Spinal cord (tissue), 10 donors: ENCODE measurements around the gene ZDHHC13. TPM values are rescaled to one million over a fixed set of nuclear protein-coding genes. Genes with fewer than 3 reads are reported as not detected.
A peak's percentile ranks its signal among the peaks of the same experiment; 100 is the strongest.
"Not testable (repeated sequence)": the region's sequence is repeated elsewhere in the genome, so short reads cannot be mapped to it uniquely, and the experiment has no call there.

Experiments used
- DNase-seq, 6 donors: peaks; one replicate each; pipeline versions ENCODE4 v3.0.0 to v3.0.0-alpha.2; 2013 to 2015; ENCODE audit warnings: low spot score in 6 of 6, low read depth in 4 of 6
- H3K27ac ChIP-seq: one replicate; pipeline ENCODE4 v1.5.1; 2013; ENCODE audit warnings: low read depth, low read length, control low read depth
- H3K27me3 ChIP-seq: one replicate; pipeline ENCODE4 v1.6.1; 2013; ENCODE audit warnings: low read length; ENCODE audit not compliant: control insufficient read depth, insufficient read depth
- H3K36me3 ChIP-seq: one replicate; pipeline ENCODE4 v1.6.1; 2013; ENCODE audit warnings: low read length; ENCODE audit not compliant: control insufficient read depth, insufficient read depth
- H3K4me1 ChIP-seq: one replicate; pipeline ENCODE4 v1.6.1; 2013; ENCODE audit warnings: low read length; ENCODE audit not compliant: control insufficient read depth, insufficient read depth
- H3K4me3 ChIP-seq: one replicate; pipeline ENCODE4 v1.5.1; 2013; ENCODE audit warnings: low read depth, low read length, control low read depth
- H3K9me3 ChIP-seq: one replicate; pipeline ENCODE4 v1.6.1; 2013; ENCODE audit warnings: low read length; ENCODE audit not compliant: control insufficient read depth, insufficient read depth
- whole genome bisulfite sequencing: methylation state at CpG from one replicate; pipeline ENCODE4 v1.1.5; 2013; ENCODE audit warnings: missing lambda C conversion rate; ENCODE audit not compliant: insufficient coverage; 5-methylcytosine and 5-hydroxymethylcytosine counted together
- polyA plus RNA-seq, 2 donors: library from polyadenylated mRNA; unstranded; fragments of 120-200 nt; gene quantifications; one replicate each; pipeline ENCODE4 v1.2.1, GENCODE V29; 2013; ENCODE audit not compliant: insufficient read length in 2 of 2
- total RNA-seq, 2 donors: library from RNA; depleted of rRNA in 1 of 2; stranded (reverse); fragments of 120-200 nt in 1 of 2; fragments of >200 nt in 1 of 2; gene quantifications; one replicate each; pipeline versions ENCODE4 v1.2.3 to v1.2.4, GENCODE V29; 2013 to 2014
- donor health status: healthy.

The ZDHHC13 gene
- total and polyA plus RNA-seq, 4 donors = 11.2 to 35.8 (median 22.1) TPM

DNA sequence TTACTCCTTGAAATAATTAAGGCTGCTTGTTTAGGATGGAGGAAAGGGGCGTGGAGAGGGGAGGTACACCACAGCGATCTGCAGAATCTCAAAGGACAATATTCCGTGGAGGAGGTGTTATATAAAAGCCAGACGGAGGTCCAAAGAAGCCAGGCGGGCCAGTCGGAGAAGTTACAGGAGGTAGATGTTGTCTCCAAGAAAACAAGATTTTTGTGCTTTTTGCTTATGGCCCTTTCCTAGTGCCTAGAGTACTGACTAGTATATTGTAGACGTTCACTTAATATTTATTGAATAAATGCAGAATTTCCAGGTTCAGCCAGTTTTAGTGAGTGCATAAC lies 761 bp downstream of the ZDHHC13 start:
- Histone ChIP-seq H3K4me3 (peak overlapping the region; percentile 72), H3K27ac (no peak overlapping the region), H3K27me3 (no peaks in the 10 kb centered on the region), H3K4me1 (peaks cover 17% of the 10 kb centered on the region), H3K9me3 (no peaks in the 10 kb centered on the region), H3K36me3 (no peaks in the 10 kb centered on the region)
- WGBS = 9% methylated on average over 6 of the region's 7 CpGs
- no peak for DNase-seq

DNA sequence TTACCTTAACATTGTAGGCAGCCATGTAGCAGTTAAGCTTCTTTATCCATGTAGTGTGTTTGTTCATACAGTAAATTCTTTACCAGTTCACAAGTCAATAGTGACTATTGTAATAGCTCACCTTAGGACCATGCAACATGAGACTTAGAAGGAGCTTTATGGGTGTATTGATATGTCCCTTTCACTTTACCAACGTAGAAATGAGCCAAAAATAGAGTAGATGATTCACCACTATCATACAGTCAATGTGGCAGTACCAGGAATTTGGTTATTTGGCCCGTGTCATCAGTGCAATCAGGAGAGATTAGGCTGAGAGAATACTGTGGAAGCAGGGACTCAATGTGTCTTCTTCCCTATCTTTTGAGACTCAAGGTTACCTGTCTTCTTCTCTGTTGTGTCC lies 4.7 kb downstream of the ZDHHC13 start:
- no peak for DNase-seq
- H3K9me3 ChIP-seq = no peaks in the 10 kb centered on the region
- H3K27me3 ChIP-seq = no peaks in the 10 kb centered on the region
- no peak overlapping the region for H3K4me3 ChIP-seq
- no CpG with 5 or more reads among the region's 2 CpGs for WGBS
- H3K27ac ChIP-seq = no peak overlapping the region
- H3K36me3 ChIP-seq = no peaks in the 10 kb centered on the region
- H3K4me1 ChIP-seq = peaks cover 14% of the 10 kb centered on the region

DNA sequence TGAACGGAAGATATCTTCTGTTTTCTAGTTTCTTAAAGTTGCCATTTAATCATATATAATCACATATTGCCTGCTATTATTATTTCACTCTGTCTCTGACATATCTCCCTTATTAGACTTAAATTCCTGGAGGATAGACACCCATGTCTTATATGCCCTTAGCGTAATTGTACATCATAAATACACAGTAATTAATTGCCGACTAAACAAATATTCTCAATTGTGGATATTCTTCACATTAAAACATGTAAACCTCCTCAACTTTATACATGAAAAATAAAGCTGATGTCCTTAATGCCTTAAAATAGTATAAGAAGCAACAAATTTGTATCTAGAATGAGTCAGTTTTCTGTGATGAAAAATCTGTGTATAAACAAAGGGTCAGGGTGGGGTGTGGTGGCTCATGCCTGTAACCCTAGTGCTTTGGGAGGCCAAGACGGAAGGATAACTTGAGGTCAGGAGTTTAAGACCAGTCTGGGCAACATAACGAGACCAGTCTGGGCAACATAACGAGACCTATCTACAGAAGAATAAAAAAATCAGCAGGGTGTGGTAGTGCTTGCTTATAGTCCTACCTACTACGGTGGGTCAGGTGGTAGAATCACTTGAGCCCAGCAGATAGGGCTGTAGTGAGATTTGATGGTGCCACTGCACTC lies 6.1 kb downstream of the ZDHHC13 start:
- Histone ChIP-seq H3K36me3 (no peaks in the 10 kb centered on the region), H3K9me3 (no peaks in the 10 kb centered on the region), H3K27ac (no peak overlapping the region), H3K4me3 (no peak overlapping the region), H3K4me1 (peaks cover 6% of the 10 kb centered on the region), H3K27me3 (no peaks in the 10 kb centered on the region)
- whole genome bisulfite sequencing = no CpG with 5 or more reads among the region's 7 CpGs
- DNase-seq = no peak

DNA sequence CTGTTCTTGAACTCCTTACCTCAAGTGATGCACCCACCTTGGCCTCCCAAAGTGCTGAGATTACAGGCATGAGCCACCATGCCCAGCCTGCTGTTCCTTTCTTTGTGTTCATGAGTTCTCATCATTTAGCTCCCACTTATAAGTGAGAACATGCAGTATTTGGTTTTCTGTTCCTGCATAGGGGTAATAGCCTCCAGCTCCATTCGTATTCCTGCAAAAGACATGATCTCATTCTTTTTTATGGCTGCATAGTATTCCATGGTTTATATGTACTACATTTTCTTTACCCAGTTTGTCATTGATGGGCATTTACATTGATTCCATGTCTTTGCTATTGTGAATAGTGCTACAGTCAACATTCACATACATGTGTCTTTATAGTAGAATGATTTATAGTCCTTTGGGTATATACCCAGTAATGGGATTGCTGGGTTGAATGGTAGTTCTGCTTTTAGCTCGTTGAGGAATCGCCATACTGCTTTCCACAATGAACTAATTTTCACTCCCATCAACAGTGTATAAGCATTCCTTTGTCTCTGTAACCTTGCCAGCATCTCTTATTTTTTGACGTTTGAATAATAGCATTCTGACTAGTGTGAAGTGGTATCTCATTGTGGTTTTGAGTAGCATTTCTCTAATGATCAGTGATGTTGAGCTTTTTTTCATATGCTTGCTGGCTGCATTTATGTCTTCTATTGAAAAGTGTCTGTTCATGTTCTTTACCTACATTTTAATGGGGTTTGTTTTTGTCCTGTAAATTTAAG lies 9.8 kb downstream of the ZDHHC13 start:
- WGBS = no CpG with 5 or more reads among the region's 4 CpGs
- not testable (repeated sequence) for H3K27me3 ChIP-seq, H3K4me1 ChIP-seq, H3K27ac ChIP-seq, H3K9me3 ChIP-seq, H3K36me3 ChIP-seq, DNase-seq, H3K4me3 ChIP-seq

DNA sequence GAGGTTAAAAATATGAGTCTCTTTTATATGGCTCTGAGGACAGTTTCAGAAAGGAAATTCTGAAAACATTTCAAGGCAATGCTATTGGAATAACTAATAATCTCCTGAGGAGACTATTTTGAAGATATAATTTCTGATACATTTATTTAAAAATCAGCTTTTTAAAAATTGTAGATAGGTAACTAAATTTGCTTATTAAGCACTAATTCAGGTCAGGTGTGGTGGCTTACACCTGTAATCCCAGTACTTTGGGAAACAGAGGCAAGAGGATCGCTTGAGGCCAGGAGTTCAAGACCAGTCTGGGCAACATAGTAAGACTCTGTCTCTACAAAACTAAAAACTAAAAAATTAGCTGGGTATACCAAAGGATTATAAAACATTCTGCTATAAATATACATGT lies 17.0 kb downstream of the ZDHHC13 start:
- Histone ChIP-seq H3K27ac (no peak overlapping the region), H3K36me3 (no peaks in the 10 kb centered on the region), H3K4me3 (no peak overlapping the region), H3K9me3 (peaks cover 1% of the 10 kb centered on the region), H3K4me1 (no peaks in the 10 kb centered on the region), H3K27me3 (no peaks in the 10 kb centered on the region)
- no peak for DNase-seq
- WGBS = no CpG with 5 or more reads among the region's 1 CpG

DNA sequence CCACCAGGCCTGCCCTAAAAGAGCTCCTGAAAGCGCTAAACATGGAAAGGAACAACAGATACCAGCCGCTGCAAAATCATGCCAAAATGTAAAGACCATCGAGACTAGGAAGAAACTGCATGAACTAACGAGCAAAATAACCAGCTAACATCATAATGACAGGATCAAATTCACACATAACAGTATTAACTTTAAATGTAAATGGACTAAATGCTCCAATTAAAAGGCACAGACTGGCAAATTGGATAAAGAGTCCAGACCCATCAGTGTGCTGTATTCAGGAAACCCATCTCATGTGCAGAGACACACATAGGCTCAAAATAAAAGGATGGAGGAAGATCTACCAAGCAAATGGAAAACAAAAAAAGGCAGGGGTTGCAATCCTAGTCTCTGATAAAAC lies 19.9 kb downstream of the ZDHHC13 start:
- not testable (repeated sequence) for H3K9me3 ChIP-seq, DNase-seq, H3K4me1 ChIP-seq, H3K27ac ChIP-seq, H3K4me3 ChIP-seq, H3K27me3 ChIP-seq, H3K36me3 ChIP-seq
- 100% methylated on average over 1 of the region's 4 CpGs for WGBS

DNA sequence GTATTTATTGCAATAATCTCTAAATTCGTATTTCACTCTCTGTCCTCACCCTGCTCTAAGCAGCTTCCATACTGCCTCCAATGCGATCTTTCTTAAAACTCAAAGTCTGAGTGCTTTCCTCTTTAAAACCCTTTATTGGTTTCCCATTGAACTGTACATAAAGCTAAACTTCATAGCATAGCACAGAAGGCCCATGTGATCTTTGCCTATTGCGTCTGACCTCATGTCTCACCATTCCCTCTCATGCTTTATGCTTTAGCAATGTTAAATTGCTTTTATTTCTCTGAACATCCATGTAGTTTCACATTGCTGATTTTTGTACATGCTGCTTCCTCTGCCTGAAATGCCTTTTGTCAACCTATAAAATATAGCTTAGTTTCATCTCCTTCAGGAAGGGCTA lies 28.4 kb downstream of the ZDHHC13 start:
- Histone ChIP-seq H3K27me3 (no peaks in the 10 kb centered on the region), H3K4me3 (no peak overlapping the region), H3K27ac (no peak overlapping the region), H3K36me3 (peaks cover 3% of the 10 kb centered on the region), H3K4me1 (no peaks in the 10 kb centered on the region), H3K9me3 (no peaks in the 10 kb centered on the region)
- DNase-seq = no peak
- WGBS = 56% methylated on average over 3 of the region's 3 CpGs

DNA sequence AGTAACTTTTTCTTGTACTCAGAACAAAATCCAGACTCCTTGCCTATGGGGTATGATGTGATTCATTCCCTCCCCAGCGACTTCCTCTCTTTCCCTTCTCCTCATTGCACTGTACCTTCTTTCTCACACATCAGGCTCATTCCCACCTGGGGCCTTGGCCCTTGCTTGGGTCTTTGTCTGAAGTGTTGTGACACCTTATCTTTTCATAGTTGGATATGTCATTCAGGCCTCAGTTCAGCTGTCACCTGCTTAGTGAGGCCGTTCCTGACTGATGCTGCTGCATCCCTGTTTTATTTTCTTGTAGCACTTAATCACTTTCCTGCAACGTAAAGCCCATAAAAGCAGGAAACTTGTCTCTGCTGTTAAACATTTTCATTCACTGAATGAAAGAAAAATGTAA lies 39.9 kb downstream of the ZDHHC13 start:
- Histone ChIP-seq H3K36me3 (no peaks in the 10 kb centered on the region), H3K27me3 (no peaks in the 10 kb centered on the region), H3K4me1 (no peaks in the 10 kb centered on the region), H3K4me3 (no peak overlapping the region), H3K27ac (no peak overlapping the region), H3K9me3 (no peaks in the 10 kb centered on the region)
- WGBS = no CpG with 5 or more reads among the region's 3 CpGs
- DNase-seq = no peak

DNA sequence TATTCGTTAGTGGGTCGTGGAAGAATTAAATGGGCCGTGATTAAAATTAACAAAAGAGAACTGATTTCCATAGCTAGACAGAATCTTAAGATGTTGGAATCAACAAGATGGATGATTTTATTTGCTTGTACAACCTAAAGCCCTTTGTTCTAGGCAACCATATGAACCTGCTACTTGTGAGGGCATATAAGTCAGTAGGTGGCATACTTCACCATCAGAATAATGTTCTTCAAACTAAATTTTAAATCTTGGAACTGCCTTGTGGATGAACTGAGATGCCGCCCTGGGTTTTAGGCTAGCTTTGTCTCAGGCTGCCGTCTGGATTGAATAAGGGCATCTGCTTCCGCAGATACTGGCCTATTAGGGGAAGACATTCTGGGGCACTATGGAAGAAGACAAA lies 43.9 kb downstream of the ZDHHC13 start:
- 70% methylated on average over 5 of the region's 6 CpGs for WGBS
- Histone ChIP-seq H3K4me3 (no peak overlapping the region), H3K36me3 (no peaks in the 10 kb centered on the region)

DNA sequence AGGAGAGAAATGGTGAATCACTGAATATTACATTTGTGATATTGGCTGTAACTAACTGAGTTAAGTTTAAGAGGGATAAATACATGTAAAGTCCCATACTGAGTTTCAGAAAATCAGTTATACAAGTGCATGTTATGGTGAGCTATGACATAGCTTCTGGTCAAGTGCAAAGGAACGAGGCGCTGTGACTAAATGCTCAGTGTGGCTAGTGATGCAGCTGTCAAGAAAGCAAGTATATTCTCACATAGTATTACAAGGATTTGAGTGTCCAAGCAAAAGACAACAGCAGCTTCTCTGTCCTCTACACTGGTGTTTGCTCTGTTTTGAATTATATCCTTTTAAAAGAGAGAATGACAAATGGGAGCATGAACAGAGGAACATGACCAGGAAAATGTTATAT lies 44.7 kb downstream of the ZDHHC13 start:
- Histone ChIP-seq H3K27ac (no peak overlapping the region), H3K9me3 (no peaks in the 10 kb centered on the region), H3K36me3 (no peaks in the 10 kb centered on the region), H3K4me1 (no peaks in the 10 kb centered on the region), H3K27me3 (no peaks in the 10 kb centered on the region), H3K4me3 (no peak overlapping the region)
- peak in 1 of 6 donors; percentile 17 for DNase-seq
- WGBS = no CpG with 5 or more reads among the region's 2 CpGs

More for the DNA sequence above, 43.9 kb downstream of the ZDHHC13 start:
- Histone ChIP-seq H3K4me1 (no peaks in the 10 kb centered on the region), H3K9me3 (no peaks in the 10 kb centered on the region), H3K27ac (no peak overlapping the region), H3K27me3 (no peaks in the 10 kb centered on the region)
- DNase-seq = peak in 2 of 6 donors; percentile 38 to 78
